ENCODE data around the gene KCNN3. TPM values are rescaled to one million over a fixed set of nuclear protein-coding genes. Genes with fewer than 3 reads are reported as not detected.

KCNN3 gene
- total and polyA plus RNA-seq, 2 of the 8 experiments (the other 6 are each of a cell fraction or from before 2014, with no cell fraction given), result 2.8 to 3.7 TPM

DNA sequence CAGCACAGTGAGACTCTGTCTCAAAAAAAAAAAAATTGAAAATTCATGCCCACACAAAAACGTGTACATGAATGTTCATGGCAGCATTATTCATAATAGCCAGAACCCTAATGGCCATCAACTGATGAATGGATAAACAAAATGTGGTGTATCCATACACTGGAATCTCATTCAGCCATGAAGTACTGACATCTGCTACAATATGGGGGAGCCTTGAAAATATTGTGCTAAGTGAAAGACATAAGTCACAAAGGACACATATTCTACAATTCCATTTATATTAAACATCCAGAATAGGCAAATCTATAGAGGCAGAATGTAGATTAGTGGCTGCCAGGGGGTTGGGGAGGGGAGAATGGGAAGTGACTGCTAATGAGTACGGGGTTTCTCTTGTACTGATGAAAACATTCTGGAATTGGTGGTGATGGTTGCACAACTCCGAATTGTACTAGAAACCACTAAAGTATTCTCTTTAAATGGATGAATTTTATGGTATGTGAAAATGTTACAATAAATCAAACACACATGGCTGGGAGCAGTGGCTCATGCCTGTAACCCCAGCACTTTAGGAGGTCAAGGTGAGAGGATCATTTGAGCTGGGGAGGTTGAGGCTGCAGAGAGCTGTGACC, 33.0 kb upstream of the KCNN3 start:
- Histone ChIP-seq H3K4me3 (ENCODE audit: extremely low read depth in 1 of 4, insufficient read depth in 2 of 4, low read depth in 3 of 4, low read length in 4 of 4) (no peak overlapping the region), H3K18ac (ENCODE audit: extremely low read depth, low read length) (no peak overlapping the region), H3K27me3 (replicated peaks in 1 of 4; ENCODE audit: control insufficient read depth in 3 of 4, extremely low read depth in 1 of 4, insufficient read depth in 3 of 4, low read length in 3 of 4) (no peaks in the 10 kb centered on the region), H3K4me1 (replicated peaks in 1 of 4; ENCODE audit: control insufficient read depth in 3 of 4, insufficient read depth in 4 of 4, low read length in 3 of 4) (no peaks in the 10 kb centered on the region), H2BK12ac (ENCODE audit: low read depth, low read length) (0 out of 2 replicates have a peak overlapping the region, but pooled peaks have one; percentile 19), H3K4ac (replicated peaks; ENCODE audit: insufficient read length, low read depth, low read length) (no peak overlapping the region), H2BK5ac (ENCODE audit: low read depth, low read length) (no peak overlapping the region), H4K20me1 (replicated peaks in 1 of 2; ENCODE audit: control insufficient read depth in 1 of 2, insufficient read depth in 2 of 2, low read length in 2 of 2) (no peaks in the 10 kb centered on the region), H2BK120ac (replicated peaks; ENCODE audit: low read depth, low read length) (no peak overlapping the region), H4K8ac (ENCODE audit: extremely low read depth, insufficient read depth, low read length) (no peak overlapping the region), H3K23me2 (ENCODE audit: low read depth, low read length) (peaks cover 3% of the 10 kb centered on the region; the same call in 1 of the 2 replicates), H3K27ac (ENCODE audit: low read depth, low read length) (no peak overlapping the region), H3K14ac (ENCODE audit: insufficient read length) (no peak overlapping the region), H3K23ac (ENCODE audit: insufficient read length) (no peak overlapping the region), H4K91ac (replicated peaks; ENCODE audit: insufficient read length, low read length) (no peak overlapping the region), H3K79me1 (ENCODE audit: low read depth, low read length) (no peaks in the 10 kb centered on the region), H3K9ac (replicated peaks in 1 of 4; ENCODE audit: extremely low read depth in 1 of 4, low read depth in 3 of 4, low read length in 3 of 4) (no peak overlapping the region), H2BK15ac (ENCODE audit: low read length) (no peak overlapping the region), H2BK20ac (ENCODE audit: low read length) (no peak overlapping the region), H3K4me2 (ENCODE audit: insufficient read depth in 1 of 2, low read depth in 2 of 2, low read length in 2 of 2) (no peak overlapping the region), H2AFZ (ENCODE audit: low read length) (0 out of 2 replicates have a peak overlapping the region, but pooled peaks have one; percentile 19), H3K36me3 (ENCODE audit: control insufficient read depth in 2 of 4, insufficient read depth in 4 of 4, low read length in 3 of 4) (no peaks in the 10 kb centered on the region), H3K9me3 (ENCODE audit: insufficient read depth in 2 of 2, low read depth in 1 of 2, low read length in 1 of 2) (peaks cover 0 to 11% of the 10 kb centered on the region in 2 experiments; a peak in 2 of 4 replicates), H4K5ac (ENCODE audit: insufficient read length, low read depth, low read length) (no peak overlapping the region), H3K79me2 (ENCODE audit: control insufficient read depth in 1 of 2, insufficient read depth in 2 of 2, low read length in 2 of 2) (no peaks in the 10 kb centered on the region), H2AK5ac (ENCODE audit: low read depth, low read length) (0 out of 2 replicates have a peak overlapping the region, but pooled peaks have one; percentile 57), H3K56ac (replicated peaks; ENCODE audit: insufficient read length, low read depth, low read length) (no peak overlapping the region)
- POLR2A ChIA-PET (ENCODE audit: partially characterized antibody), result no interaction called here
- FAIRE-seq (no peak), DNase-seq (ENCODE audit: low read depth in 1 of 2, low spot score in 2 of 2) (no peak)
- CTCF ChIA-PET (ENCODE audit: partially characterized antibody), result no interaction called here
- 73% methylated on average over 3 of the region's 3 CpGs; no CpG with 5 or more reads in 1 of the 2 experiments for WGBS, 2 experiments (ENCODE audit: extremely low coverage in 1 of 2, insufficient coverage in 1 of 2, insufficient read length in 1 of 2, insufficient replicate concordance in 2 of 2, low coverage in 1 of 2, low lambda C conversion rate in 2 of 2, missing lambda C conversion rate in 1 of 2)
- TF ChIP-seq NANOG (IDR thresholded peaks at IDR 0.05; ENCODE audit: insufficient read depth, low read depth, low read length, poor library complexity, severe bottlenecking) (no peak), MAFK (IDR thresholded peaks at IDR 0.05; ENCODE audit: low read depth, low read length) (no peak), FOSL1 (IDR thresholded peaks at IDR 0.05; ENCODE audit: insufficient read depth, low read depth, low read length) (no peak), EP300 (IDR thresholded peaks at IDR 0.05; ENCODE audit: borderline replicate concordance in 1 of 2, low read depth in 2 of 2, low read length in 2 of 2) (no peak), TAF1 (IDR thresholded peaks at IDR 0.05; ENCODE audit: low read depth, low read length) (no peak), JUND (IDR thresholded peaks at IDR 0.05; ENCODE audit: low read length) (no peak), SAP30 (IDR thresholded peaks at IDR 0.05; ENCODE audit: insufficient read depth, insufficient replicate concordance, low read length) (no peak), GTF2F1 (IDR thresholded peaks at IDR 0.05; ENCODE audit: borderline replicate concordance, low read depth, low read length) (no peak), POU5F1 (IDR thresholded peaks at IDR 0.05; ENCODE audit: low read depth, low read length) (no peak), RNF2 (IDR thresholded peaks at IDR 0.05; ENCODE audit: borderline replicate concordance, low read depth, low read length, missing control alignments, poor library complexity, severe bottlenecking) (no peak), ASH2L (IDR thresholded peaks at IDR 0.05; ENCODE audit: low read length) (no peak)
- TF ChIP-seq, protein P1, sequence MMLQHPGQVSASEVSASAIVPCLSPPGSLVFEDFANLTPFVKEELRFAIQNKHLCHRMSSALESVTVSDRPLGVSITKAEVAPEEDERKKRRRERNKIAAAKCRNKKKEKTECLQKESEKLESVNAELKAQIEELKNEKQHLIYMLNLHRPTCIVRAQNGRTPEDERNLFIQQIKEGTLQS (IDR thresholded peaks at IDR 0.05; ENCODE audit: insufficient read depth, low read depth, low read length), result no peak
